ENCODE data around the gene MYPN. TPM values are rescaled to one million over a fixed set of nuclear protein-coding genes. Genes with fewer than 3 reads are reported as not detected.
A peak's percentile ranks its signal among the peaks of the same experiment; 100 is the strongest.
"Not testable (repeated sequence)": the region's sequence is repeated elsewhere in the genome, so short reads cannot be mapped to it uniquely, and the experiment has no call there.

The MYPN gene
- under 1 TPM in 1 of 2 experiments, not detected in 1; 0.05 TPM for total RNA-seq

- Mint-ChIP-seq H3K36me3 (no peaks in the 10 kb centered on the region), H3K4me3 (no peak within 1 kb of the TSS), H3K27me3 (peaks cover 2% of the 10 kb centered on the region), H3K9me3 (no peaks in the 10 kb centered on the region), H3K4me1 (ENCODE audit: low read depth) (no peaks in the 10 kb centered on the region), H3K27ac (no peak within 1 kb of the TSS)
- CTCF ChIA-PET, result interaction anchor here (1.0 to 1.4 kb wide), 2 partner anchors 193 to 254 kb away, joined by 3 read pairs; no protein-coding TSS in a partner anchor
- POLR2A ChIA-PET, result interaction anchor here (1.1 kb wide), 1 partner anchor 40 kb away, joined by 3 read pairs; no protein-coding TSS in a partner anchor
- intact Hi-C loops (cut with micrococcal nuclease), result no loop called here
- no peak for DNase-seq
Observed at GRCh38 chr10:68109331-68109730, at the start of gene MYPN. Gene MYPN (plus strand): TSS chr10:68109488. CDS start chr10:68121439, 11,951 bp downstream.

GRCh38 chr10:68067029-68067428 lies 42.3 kb upstream of the MYPN start:
- no peak for DNase-seq
- intact Hi-C loops (cut with micrococcal nuclease), result no loop called here
- POLR2A ChIA-PET, result no interaction called here
- no peak overlapping the region for H3K27ac Mint-ChIP-seq
- peaks cover 17% of the 10 kb centered on the region for H3K36me3 Mint-ChIP-seq
- H3K4me3 Mint-ChIP-seq, result no peak overlapping the region
- H3K9me3 Mint-ChIP-seq, result no peaks in the 10 kb centered on the region
- H3K4me1 Mint-ChIP-seq (ENCODE audit: low read depth), result peaks cover 42% of the 10 kb centered on the region
- H3K27me3 Mint-ChIP-seq, result no peaks in the 10 kb centered on the region
- CTCF ChIA-PET, result interaction anchor here (1.5 kb wide), 1 partner anchor 212 kb away, joined by 6 read pairs; no protein-coding TSS in a partner anchor

GRCh38 chr10:68067508-68067907 lies 41.8 kb upstream of the MYPN start:
- Mint-ChIP-seq H3K9me3 (no peaks in the 10 kb centered on the region), H3K36me3 (peaks cover 17% of the 10 kb centered on the region), H3K4me1 (ENCODE audit: low read depth) (peaks cover 42% of the 10 kb centered on the region), H3K27me3 (no peaks in the 10 kb centered on the region), H3K4me3 (no peak overlapping the region), H3K27ac (no peak overlapping the region)
- no peak for DNase-seq
- ChIA-PET CTCF (interaction anchor here (1.5 kb wide), 1 partner anchor 212 kb away, joined by 6 read pairs; no protein-coding TSS in a partner anchor), POLR2A (no interaction called here)
- intact Hi-C loops (cut with micrococcal nuclease), result no loop called here

- intact Hi-C loops (cut with micrococcal nuclease), result loop anchor here (1.0 to 10.0 kb wide), 7 partner anchors 13 to 651 kb away; partner anchors contain the start of genes CCAR1, HNRNPH3, PBLD and SIRT1
- CTCF ChIA-PET, result interaction anchor here (1.4 kb wide), 1 partner anchor 190 kb away, joined by 3 read pairs; the partner anchor contains the start of gene SIRT1
- Mint-ChIP-seq H3K36me3 (peaks cover 20% of the 10 kb centered on the region), H3K4me3 (peak overlapping the region; percentile 89), H3K27ac (peak overlapping the region; percentile 67), H3K4me1 (ENCODE audit: low read depth) (peaks cover 44% of the 10 kb centered on the region), H3K9me3 (no peaks in the 10 kb centered on the region), H3K27me3 (no peaks in the 10 kb centered on the region)
- POLR2A ChIA-PET, result no interaction called here
- no peak for DNase-seq
Observed at GRCh38 chr10:68073631-68074030, 35.7 kb upstream of the MYPN start.

GRCh38 chr10:68074031-68074774 lies 35.1 kb upstream of the MYPN start:
- peaks cover 43% of the 10 kb centered on the region for H3K4me1 Mint-ChIP-seq (ENCODE audit: low read depth)
- peak overlapping the region; percentile 89 for H3K4me3 Mint-ChIP-seq
- H3K27ac Mint-ChIP-seq, result peak overlapping the region; percentile 89
- CTCF ChIA-PET, result interaction anchor here (1.1 to 1.4 kb wide), 2 partner anchors 83 to 190 kb away, joined by 3 read pairs; partner anchors contain the start of gene SIRT1
- H3K36me3 Mint-ChIP-seq, result peaks cover 19% of the 10 kb centered on the region
- no peak for DNase-seq
- intact Hi-C loops (cut with micrococcal nuclease), result loop anchor here (1.0 to 10.0 kb wide), 7 partner anchors 13 to 651 kb away; partner anchors contain the start of genes CCAR1, HNRNPH3, PBLD and SIRT1
- no peaks in the 10 kb centered on the region for H3K9me3 Mint-ChIP-seq
- no peaks in the 10 kb centered on the region for H3K27me3 Mint-ChIP-seq
- POLR2A ChIA-PET, result interaction anchor here (1.1 kb wide), 1 partner anchor 12 kb away, joined by 3 read pairs; no protein-coding TSS in a partner anchor

- peak within 1 kb of the TSS; percentile 89 for H3K27ac Mint-ChIP-seq
- no peaks in the 10 kb centered on the region for H3K9me3 Mint-ChIP-seq
- peaks cover 35% of the 10 kb centered on the region for H3K4me1 Mint-ChIP-seq (ENCODE audit: low read depth)
- peaks cover 18% of the 10 kb centered on the region for H3K36me3 Mint-ChIP-seq
- H3K4me3 Mint-ChIP-seq, result peak within 1 kb of the TSS; percentile 89
- peak; percentile 94 for DNase-seq
- intact Hi-C loops (cut with micrococcal nuclease), result loop anchor here (1.0 to 10.0 kb wide), 8 partner anchors 14 to 650 kb away; partner anchors contain the start of genes CCAR1, HNRNPH3, PBLD and SIRT1
- no peaks in the 10 kb centered on the region for H3K27me3 Mint-ChIP-seq
- POLR2A ChIA-PET, result interaction anchor here (1.1 kb wide), 1 partner anchor 12 kb away, joined by 3 read pairs; no protein-coding TSS in a partner anchor
- CTCF ChIA-PET, result interaction anchor here (1.1 to 1.8 kb wide), 3 partner anchors 82 to 286 kb away, joined by 3 to 4 read pairs (median 3); no protein-coding TSS in a partner anchor
Observed at GRCh38 chr10:68074775-68075549, 34.3 kb upstream of the MYPN start, which contains the start of gene HERC4. Gene HERC4 (minus strand): TSS chr10:68075283. CDS start chr10:68073108, 2,175 bp downstream.

GRCh38 chr10:68075550-68076004 lies 33.7 kb upstream of the MYPN start:
- H3K4me3 Mint-ChIP-seq, result peak overlapping the region; percentile 60
- DNase-seq, result no peak
- peaks cover 17% of the 10 kb centered on the region for H3K36me3 Mint-ChIP-seq
- peaks cover 35% of the 10 kb centered on the region for H3K4me1 Mint-ChIP-seq (ENCODE audit: low read depth)
- intact Hi-C loops (cut with micrococcal nuclease), result loop anchor here (1.0 to 10.0 kb wide), 6 partner anchors 15 to 649 kb away; partner anchors contain the start of gene CCAR1
- no peaks in the 10 kb centered on the region for H3K9me3 Mint-ChIP-seq
- ChIA-PET CTCF (interaction anchor here (1.2 to 1.8 kb wide), 2 partner anchors 81 to 287 kb away, joined by 3 to 4 read pairs; no protein-coding TSS in a partner anchor), POLR2A (interaction anchor here (0.5 kb wide), 1 partner anchor 35 kb away, joined by 3 read pairs; no protein-coding TSS in a partner anchor)
- no peaks in the 10 kb centered on the region for H3K27me3 Mint-ChIP-seq
- H3K27ac Mint-ChIP-seq, result peak overlapping the region; percentile 89

GRCh38 chr10:68076081-68076480 lies 33.2 kb upstream of the MYPN start:
- H3K27ac Mint-ChIP-seq, H3K27me3 Mint-ChIP-seq, DNase-seq, H3K4me3 Mint-ChIP-seq, H3K9me3 Mint-ChIP-seq: not testable (repeated sequence)
- ChIA-PET CTCF (interaction anchor here (1.2 to 1.8 kb wide), 2 partner anchors 80 to 287 kb away, joined by 3 to 4 read pairs; no protein-coding TSS in a partner anchor), POLR2A (interaction anchor here (0.5 kb wide), 1 partner anchor 35 kb away, joined by 3 read pairs; no protein-coding TSS in a partner anchor)
- Mint-ChIP-seq H3K4me1 (ENCODE audit: low read depth) (peaks cover 30% of the 10 kb centered on the region), H3K36me3 (peaks cover 12% of the 10 kb centered on the region)
- intact Hi-C loops (cut with micrococcal nuclease), result loop anchor here (10.0 kb wide), 1 partner anchor 649 kb away; the partner anchor contains the start of gene CCAR1

GRCh38 chr10:68077026-68077425 lies 32.3 kb upstream of the MYPN start:
- DNase-seq, result no peak
- Mint-ChIP-seq H3K27me3 (no peaks in the 10 kb centered on the region), H3K36me3 (peaks cover 9% of the 10 kb centered on the region), H3K9me3 (no peaks in the 10 kb centered on the region), H3K4me1 (ENCODE audit: low read depth) (peaks cover 21% of the 10 kb centered on the region), H3K27ac (no peak overlapping the region), H3K4me3 (no peak overlapping the region)
- CTCF ChIA-PET, result interaction anchor here (1.8 kb wide), 1 partner anchor 79 kb away, joined by 4 read pairs; no protein-coding TSS in a partner anchor
- POLR2A ChIA-PET, result no interaction called here
- intact Hi-C loops (cut with micrococcal nuclease), result loop anchor here (10.0 kb wide), 1 partner anchor 648 kb away; the partner anchor contains the start of gene CCAR1

GRCh38 chr10:68079434-68079833 lies 29.9 kb upstream of the MYPN start:
- intact Hi-C loops (cut with micrococcal nuclease), result loop anchor here (10.0 kb wide), 1 partner anchor 645 kb away; the partner anchor contains the start of gene CCAR1
- H3K4me3 Mint-ChIP-seq, result no peak overlapping the region
- no peaks in the 10 kb centered on the region for H3K9me3 Mint-ChIP-seq
- no peaks in the 10 kb centered on the region for H3K27me3 Mint-ChIP-seq
- H3K27ac Mint-ChIP-seq, result no peak overlapping the region
- no peaks in the 10 kb centered on the region for H3K36me3 Mint-ChIP-seq
- ChIA-PET POLR2A (no interaction called here), CTCF (no interaction called here)
- H3K4me1 Mint-ChIP-seq (ENCODE audit: low read depth), result peaks cover 5% of the 10 kb centered on the region
- DNase-seq, result no peak

GRCh38 chr10:68080853-68081431 lies 28.3 kb upstream of the MYPN start:
- intact Hi-C loops (cut with micrococcal nuclease), result no loop called here
- ChIA-PET POLR2A (no interaction called here), CTCF (no interaction called here)
- Mint-ChIP-seq H3K36me3 (no peaks in the 10 kb centered on the region), H3K9me3 (no peaks in the 10 kb centered on the region), H3K4me1 (ENCODE audit: low read depth) (no peaks in the 10 kb centered on the region), H3K27ac (no peak overlapping the region), H3K4me3 (no peak overlapping the region), H3K27me3 (no peaks in the 10 kb centered on the region)
- DNase-seq, result no peak
